KMS-11 (cell line): Measurements from ENCODE around the gene CARD10.

Source experiments
- H2AFZ ChIP-seq: fragments of 200-600 bp; sonication (generic); 2 replicates; pipeline ENCODE4 v1.6.1; 2016; ENCODE audit warnings: antibody characterized with exemption, mixed run types, low read depth
- H3K27ac ChIP-seq: fragments of 200-600 bp; sonication (generic); 2 replicates; pipeline ENCODE4 v1.6.1; 2016; ENCODE audit warnings: mild to moderate bottlenecking, mixed run types
- H3K27me3 ChIP-seq: fragments of 200-600 bp; sonication (generic); 2 replicates; pipeline ENCODE4 v1.6.1; 2017; ENCODE audit warnings: mild to moderate bottlenecking, low read depth, mixed run types, moderate library complexity; ENCODE audit not compliant: insufficient read depth
- H3K36me3 ChIP-seq: fragments of 200-600 bp; sonication (generic); 2 replicates; pipeline ENCODE4 v1.6.1; 2017; ENCODE audit warnings: mild to moderate bottlenecking, mixed run types; ENCODE audit not compliant: insufficient read depth
- H3K4me1 ChIP-seq: fragments of 200-600 bp; sonication (generic); 2 replicates; pipeline ENCODE4 v1.6.1; 2016; ENCODE audit warnings: mild to moderate bottlenecking, low read depth, mixed run types; ENCODE audit not compliant: poor library complexity, severe bottlenecking
- H3K4me2 ChIP-seq: fragments of 200-600 bp; sonication (generic); 2 replicates; pipeline ENCODE4 v1.7.0; 2016; ENCODE audit warnings: mild to moderate bottlenecking, mixed run types
- H3K4me3 ChIP-seq: fragments of 200-600 bp; sonication (generic); IDR thresholded peaks from 2 replicates; pipeline ENCODE4 v1.6.1; 2017; ENCODE audit warnings: low read depth, low read length, mixed read lengths; ENCODE audit not compliant: insufficient read depth
- H3K79me2 ChIP-seq: fragments of 200-600 bp; sonication (generic); 2 replicates; pipeline ENCODE4 v1.6.1; 2016; ENCODE audit warnings: low read depth, mixed run types; ENCODE audit not compliant: insufficient read depth
- H3K9ac ChIP-seq: fragments of 200-600 bp; sonication (generic); 2 replicates; pipeline ENCODE4 v1.6.1; 2016; ENCODE audit warnings: mild to moderate bottlenecking, mixed run types
- H4K20me1 ChIP-seq: fragments of 200-600 bp; sonication (generic); 2 replicates; pipeline ENCODE4 v1.6.1; 2016; ENCODE audit warnings: mild to moderate bottlenecking, mixed run types; ENCODE audit not compliant: insufficient read depth
- TF ChIP-seq, protein P1 (sequence below): fragments of 200-600 bp; sonication (generic); conservative IDR thresholded peaks from 2 replicates; pipeline ENCODE4 v1.6.1; 2017; ENCODE audit warnings: low read depth, mild to moderate bottlenecking, antibody characterized with exemption, low read length, moderate library complexity, mixed read lengths

The CARD10 gene

GRCh38 chr22:37559521-37559900 lies 40.3 kb upstream of the CARD10 start:
- peaks cover 78% of the 10 kb centered on the region for H3K27me3 ChIP-seq
- peaks cover 9% of the 10 kb centered on the region for H3K4me1 ChIP-seq
- no peak overlapping the region for H3K4me3 ChIP-seq
- no peak overlapping the region for H2AFZ ChIP-seq
- no peaks in the 10 kb centered on the region for H3K79me2 ChIP-seq
- no peak overlapping the region for H3K9ac ChIP-seq
- H3K36me3 ChIP-seq = no peaks in the 10 kb centered on the region
- H4K20me1 ChIP-seq = no peaks in the 10 kb centered on the region
- H3K27ac ChIP-seq = no peak overlapping the region
- no peak overlapping the region for H3K4me2 ChIP-seq
- TF ChIP-seq, protein P1, sequence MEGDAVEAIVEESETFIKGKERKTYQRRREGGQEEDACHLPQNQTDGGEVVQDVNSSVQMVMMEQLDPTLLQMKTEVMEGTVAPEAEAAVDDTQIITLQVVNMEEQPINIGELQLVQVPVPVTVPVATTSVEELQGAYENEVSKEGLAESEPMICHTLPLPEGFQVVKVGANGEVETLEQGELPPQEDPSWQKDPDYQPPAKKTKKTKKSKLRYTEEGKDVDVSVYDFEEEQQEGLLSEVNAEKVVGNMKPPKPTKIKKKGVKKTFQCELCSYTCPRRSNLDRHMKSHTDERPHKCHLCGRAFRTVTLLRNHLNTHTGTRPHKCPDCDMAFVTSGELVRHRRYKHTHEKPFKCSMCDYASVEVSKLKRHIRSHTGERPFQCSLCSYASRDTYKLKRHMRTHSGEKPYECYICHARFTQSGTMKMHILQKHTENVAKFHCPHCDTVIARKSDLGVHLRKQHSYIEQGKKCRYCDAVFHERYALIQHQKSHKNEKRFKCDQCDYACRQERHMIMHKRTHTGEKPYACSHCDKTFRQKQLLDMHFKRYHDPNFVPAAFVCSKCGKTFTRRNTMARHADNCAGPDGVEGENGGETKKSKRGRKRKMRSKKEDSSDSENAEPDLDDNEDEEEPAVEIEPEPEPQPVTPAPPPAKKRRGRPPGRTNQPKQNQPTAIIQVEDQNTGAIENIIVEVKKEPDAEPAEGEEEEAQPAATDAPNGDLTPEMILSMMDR = no peak

- Histone ChIP-seq H2AFZ (no peak overlapping the region), H3K27ac (no peak overlapping the region), H3K9ac (no peak overlapping the region), H3K27me3 (peaks cover 77% of the 10 kb centered on the region), H3K4me2 (no peak overlapping the region), H3K36me3 (no peaks in the 10 kb centered on the region), H4K20me1 (no peaks in the 10 kb centered on the region), H3K4me1 (peaks cover 9% of the 10 kb centered on the region), H3K4me3 (no peak overlapping the region), H3K79me2 (no peaks in the 10 kb centered on the region)
- TF ChIP-seq, protein P1 = no peak
Measured at GRCh38 chr22:37558815-37559214, 39.6 kb upstream of the CARD10 start.

DNA sequence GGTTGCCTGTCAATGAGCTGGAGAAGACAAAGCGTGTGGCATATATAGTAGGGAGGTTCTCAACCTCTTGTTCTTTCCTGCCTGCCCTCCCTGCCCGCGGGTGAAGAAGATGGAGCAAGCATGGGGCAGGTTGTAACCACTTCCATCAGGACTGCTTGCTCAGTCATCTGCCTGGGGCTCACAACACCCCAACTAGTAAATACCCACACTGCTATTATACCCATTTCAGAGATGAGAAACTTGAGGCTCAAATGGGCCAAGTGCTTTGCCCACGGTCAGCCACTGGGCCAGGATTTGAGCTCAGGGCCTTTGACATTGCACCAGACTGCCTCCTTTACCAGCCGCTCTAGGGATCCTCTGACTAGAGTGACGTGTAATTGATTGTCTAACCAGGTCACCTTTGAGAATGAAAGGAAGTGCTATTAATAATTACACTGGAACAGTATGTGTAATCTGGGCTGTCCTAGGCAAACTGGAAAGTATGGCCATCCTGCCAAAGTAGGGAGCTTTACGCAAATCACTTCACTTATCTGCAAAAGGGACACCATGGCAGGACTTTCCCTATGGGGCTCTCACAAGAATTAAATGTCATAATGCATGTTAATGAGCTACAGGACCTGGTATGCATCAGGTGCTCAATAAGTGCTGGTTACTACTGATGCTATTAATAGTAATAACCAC lies 38.2 kb upstream of the CARD10 start:
- Histone ChIP-seq H3K4me2 (no peak overlapping the region), H3K4me1 (peaks cover 9% of the 10 kb centered on the region), H3K27me3 (peaks cover 77% of the 10 kb centered on the region), H3K27ac (no peak overlapping the region), H3K79me2 (no peaks in the 10 kb centered on the region), H3K9ac (no peak overlapping the region), H3K36me3 (no peaks in the 10 kb centered on the region), H2AFZ (no peak overlapping the region), H3K4me3 (no peak overlapping the region), H4K20me1 (no peaks in the 10 kb centered on the region)
- TF ChIP-seq, protein P1 = no peak

- Histone ChIP-seq H3K27me3 (peaks cover 78% of the 10 kb centered on the region), H2AFZ (no peak overlapping the region)
Measured at GRCh38 chr22:37556710-37557109, 37.5 kb upstream of the CARD10 start.

More at GRCh38 chr22:37556710-37557109, 37.5 kb upstream of the CARD10 start:
- H3K9ac ChIP-seq = no peak overlapping the region
- peaks cover 4% of the 10 kb centered on the region for H3K4me1 ChIP-seq
- no peak overlapping the region for H3K4me2 ChIP-seq
- TF ChIP-seq, protein P1 = no peak
- H3K4me3 ChIP-seq = no peak overlapping the region
- H3K27ac ChIP-seq = no peak overlapping the region
- no peaks in the 10 kb centered on the region for H3K36me3 ChIP-seq
- no peaks in the 10 kb centered on the region for H4K20me1 ChIP-seq
- no peaks in the 10 kb centered on the region for H3K79me2 ChIP-seq
